ENCODE results near the gene CDCP1.
"Not testable (repeated sequence)": the region's sequence is repeated elsewhere in the genome, so short reads cannot be mapped to it uniquely, and the experiment has no call there.

CDCP1 gene

GRCh38 chr3:45081506-45082141 lies 64.6 kb downstream of the CDCP1 start:
- no peak for DNase-seq

- DNase-seq = no peak
These were observed 65.4 kb downstream of the CDCP1 start for GRCh38 chr3:45080824-45081223.

DNA sequence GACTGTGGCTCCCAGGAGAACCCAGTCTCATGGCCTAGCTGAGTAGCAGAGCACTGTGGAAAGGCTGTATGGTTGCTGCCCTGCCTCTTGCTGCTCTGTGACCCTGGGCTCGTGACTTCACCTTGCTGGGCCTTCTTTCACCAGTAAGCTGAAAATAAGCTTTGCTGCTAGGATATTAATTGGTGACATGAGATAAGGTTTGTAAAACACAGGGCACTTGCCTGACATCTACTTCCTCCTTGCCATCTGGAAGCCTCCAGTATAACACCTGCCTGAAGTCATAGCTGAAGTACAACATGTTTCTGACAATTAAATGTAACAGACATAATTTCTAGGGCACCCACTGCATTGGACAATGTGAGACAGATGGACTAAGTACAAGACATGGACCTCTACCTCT lies 66.5 kb downstream of the CDCP1 start:
- no peak for DNase-seq

- DNase-seq = no peak
These were observed 67.2 kb downstream of the CDCP1 start for GRCh38 chr3:45078910-45079522.

- not testable (repeated sequence) for DNase-seq
These were observed 67.9 kb downstream of the CDCP1 start for GRCh38 chr3:45078256-45078655.

DNA sequence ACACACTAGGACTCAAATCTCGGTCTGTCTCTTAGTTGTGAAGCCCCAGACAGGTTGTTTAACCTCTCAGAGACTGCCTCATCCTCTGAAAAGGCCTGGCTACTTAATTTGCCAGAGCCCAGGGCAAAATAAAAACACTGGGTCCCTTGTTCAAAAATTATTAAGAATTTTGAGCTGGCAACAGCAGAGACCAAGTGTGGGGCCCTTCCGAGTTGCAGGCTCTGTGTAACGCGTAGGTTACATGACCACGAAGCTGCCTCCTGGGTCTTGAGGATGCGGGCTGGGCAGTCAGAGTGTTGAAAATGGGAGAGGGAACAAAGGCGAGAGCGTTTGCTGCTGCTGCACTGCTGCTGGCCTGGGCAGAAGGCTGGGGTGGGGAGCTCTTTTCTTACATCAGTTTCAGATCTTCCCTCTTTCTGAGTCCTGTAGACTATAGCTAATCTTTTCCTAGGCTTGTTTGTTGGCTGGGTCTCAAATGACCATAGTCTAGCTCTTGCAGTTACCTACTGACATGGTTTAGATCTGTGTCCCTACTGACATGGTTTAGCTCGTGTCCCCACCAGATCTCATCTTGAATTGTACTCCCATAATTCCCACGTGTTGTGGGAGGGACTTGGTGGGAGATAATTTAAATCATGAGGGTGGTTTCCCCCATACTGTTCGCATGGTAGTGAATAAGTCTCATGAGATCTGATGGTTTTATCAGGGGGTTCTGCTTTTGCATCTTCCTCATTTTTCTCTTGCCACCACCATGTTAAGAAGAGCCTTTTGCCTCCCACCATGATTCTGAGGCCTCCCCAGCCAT lies 70.2 kb downstream of the CDCP1 start:
- DNase-seq = no peak

DNA sequence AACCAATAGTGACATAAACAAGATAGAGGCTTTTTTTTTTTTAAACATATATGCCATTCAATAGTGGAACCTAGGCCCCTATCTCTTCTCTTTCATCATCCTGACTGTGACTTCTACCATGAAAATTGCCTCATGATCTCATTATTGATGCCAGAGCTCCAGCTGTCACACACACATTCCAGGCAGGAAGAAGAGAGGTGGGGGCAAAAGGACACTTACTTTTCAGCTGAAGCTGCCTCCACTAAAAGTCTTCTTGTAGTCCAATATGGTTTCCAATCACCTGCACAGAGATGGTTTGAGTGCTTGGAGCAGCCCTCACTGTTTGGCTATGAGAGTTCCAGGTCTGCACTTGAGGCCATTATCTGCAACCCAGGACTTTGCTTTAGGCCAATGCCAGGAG lies 75.1 kb downstream of the CDCP1 start:
- no peak for DNase-seq

DNA sequence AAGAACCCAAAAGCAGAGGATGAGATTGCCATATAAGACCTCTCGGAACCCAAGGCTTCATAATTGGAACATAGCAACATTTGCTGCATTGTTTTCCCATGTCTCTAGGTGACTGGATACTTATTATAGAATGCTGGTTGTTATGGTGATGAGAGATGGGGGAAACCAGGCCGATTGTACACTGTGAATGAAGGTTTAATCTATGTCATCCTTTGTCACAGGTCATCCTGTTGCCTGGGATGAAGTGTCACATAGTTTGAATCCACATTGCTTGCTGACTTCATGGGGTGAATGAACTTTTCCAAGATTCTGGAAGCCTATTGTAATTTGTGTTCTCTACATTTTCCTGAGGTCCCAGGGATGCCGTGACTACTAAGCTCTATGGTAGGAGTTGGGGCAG lies 78.2 kb downstream of the CDCP1 start:
- no peak for DNase-seq

- no peak for DNase-seq
These were observed 78.7 kb downstream of the CDCP1 start for GRCh38 chr3:45067486-45067885.

DNA sequence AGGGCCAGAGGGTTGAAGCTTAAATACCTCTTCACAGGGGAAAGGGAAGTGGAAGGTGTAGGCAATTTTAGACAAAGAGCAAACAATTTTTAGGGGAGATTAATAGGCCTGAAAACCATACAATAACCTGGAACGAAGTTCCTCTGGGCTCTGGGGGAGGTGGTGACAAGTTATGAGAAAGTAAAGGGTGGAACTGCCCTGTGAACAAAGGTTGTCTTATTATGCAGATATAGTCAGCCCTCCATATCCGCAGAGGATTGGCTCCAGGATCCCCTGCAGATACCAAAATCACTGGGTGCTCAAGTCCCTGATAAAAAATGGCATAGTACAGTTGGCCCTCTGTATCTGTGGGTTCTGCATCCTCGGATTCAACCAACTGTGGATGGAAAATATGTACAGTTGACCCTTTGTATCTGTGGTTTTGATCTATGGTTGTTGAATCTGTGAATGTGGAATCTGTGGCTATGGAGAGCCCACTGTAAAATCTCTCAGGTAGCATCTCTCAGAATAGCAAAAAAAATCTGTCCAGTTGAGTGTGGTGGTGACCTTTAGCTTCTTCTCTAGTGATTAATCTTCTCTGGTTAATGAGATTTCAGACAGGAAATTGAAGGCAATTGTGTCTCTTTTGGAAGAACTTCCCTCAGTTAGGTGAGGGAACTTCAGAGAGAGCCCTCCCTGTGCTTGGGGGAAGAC lies 79.9 kb downstream of the CDCP1 start:
- no peak for DNase-seq

- DNase-seq = no peak
These were observed 80.8 kb downstream of the CDCP1 start for GRCh38 chr3:45065373-45065720.

DNA sequence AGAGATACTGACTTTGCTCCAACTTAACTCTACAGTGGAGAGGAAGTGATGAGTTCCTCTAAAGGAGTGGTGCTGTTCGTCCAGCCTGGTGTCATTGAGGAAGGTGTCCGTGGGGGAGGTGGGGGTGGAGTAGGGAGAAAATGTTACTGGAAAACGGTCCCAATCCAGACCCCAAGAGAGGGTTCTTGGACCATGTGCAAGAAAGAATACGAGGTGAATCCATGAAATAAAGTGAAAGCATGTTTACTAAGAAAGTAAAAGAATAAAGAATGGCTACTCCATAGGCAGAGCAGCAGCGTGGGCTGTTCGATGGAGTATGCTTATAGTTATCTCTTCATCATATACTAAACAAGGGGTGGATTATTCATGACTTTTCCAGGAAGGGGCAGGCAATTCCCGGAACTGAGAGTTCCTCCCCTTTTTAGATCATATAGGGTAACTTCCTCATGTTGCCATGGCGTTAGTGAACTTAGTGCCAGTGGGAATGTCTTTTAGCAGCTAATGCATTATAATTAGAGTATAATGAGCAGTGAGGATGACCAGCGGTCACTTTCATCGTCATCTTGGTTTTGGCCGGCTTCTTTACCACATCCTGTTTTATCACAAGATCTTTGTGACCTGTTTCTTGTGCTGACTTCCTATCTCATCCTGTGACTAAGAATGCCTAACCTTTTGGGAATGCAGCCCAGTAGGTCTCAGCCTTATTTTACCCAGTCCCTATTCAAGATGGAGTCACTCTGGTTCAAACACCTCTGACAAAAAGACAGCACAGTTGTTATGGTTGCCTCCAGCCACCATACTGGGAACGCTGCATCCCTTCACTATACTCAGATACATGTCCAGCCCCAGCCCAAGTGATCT lies 81.4 kb downstream of the CDCP1 start:
- no peak for DNase-seq

GRCh38 chr3:45062697-45063070 lies 83.5 kb downstream of the CDCP1 start:
- DNase-seq = no peak

- DNase-seq = no peak
These were observed 85.8 kb downstream of the CDCP1 start for GRCh38 chr3:45060165-45060892.

- DNase-seq = no peak
These were observed 87.0 kb downstream of the CDCP1 start for GRCh38 chr3:45059132-45059531.

DNA sequence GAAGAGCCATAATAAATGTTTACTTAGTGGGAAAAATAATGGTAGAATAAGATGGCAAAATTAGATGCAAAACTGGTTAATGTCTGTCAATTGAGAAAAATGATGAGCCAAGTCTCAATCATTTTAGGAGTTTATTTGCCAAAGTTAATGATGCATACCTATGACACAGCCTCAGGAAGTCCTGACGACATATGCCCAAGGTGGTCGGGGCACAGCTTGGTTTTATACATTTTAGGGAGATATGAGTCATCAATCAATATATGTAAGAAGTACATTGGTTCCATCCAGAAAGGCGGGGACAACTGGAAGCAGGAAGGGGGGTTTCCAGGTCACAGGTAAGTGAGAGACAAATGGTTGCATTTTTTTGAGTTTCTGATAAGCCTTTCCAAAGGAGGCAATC lies 88.6 kb downstream of the CDCP1 start:
- DNase-seq = no peak

- DNase-seq = no peak
These were observed 89.4 kb downstream of the CDCP1 start for GRCh38 chr3:45056608-45057301.

- no peak for DNase-seq
These were observed 90.6 kb downstream of the CDCP1 start for GRCh38 chr3:45055411-45056143.

DNA sequence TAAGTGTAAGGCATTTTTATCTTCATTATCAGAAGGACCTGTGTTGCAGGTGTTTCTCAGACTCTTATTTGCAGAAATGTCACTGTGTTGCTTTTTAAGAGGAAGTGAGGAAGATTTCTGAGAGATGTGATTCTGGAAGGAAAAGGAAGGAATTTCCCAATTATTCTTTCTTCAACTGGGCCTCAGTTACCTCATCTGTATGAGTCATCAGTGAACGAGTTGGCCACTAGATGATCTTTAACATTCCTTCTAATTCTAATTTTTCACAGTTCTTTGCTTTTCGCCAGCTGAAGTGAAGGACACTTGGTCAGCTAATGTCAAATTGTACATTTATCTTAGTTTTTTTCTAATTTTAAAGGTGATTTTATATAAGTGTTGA lies 91.2 kb downstream of the CDCP1 start:
- DNase-seq = no peak

GRCh38 chr3:45054196-45054857 lies 91.9 kb downstream of the CDCP1 start:
- DNase-seq = no peak

Measured in retina (tissue), 1 donor.